Brain microvascular endothelial cell (primary cell): Measurements from ENCODE around the gene PHLDA1.
A peak's percentile ranks its signal among the peaks of the same experiment; 100 is the strongest.

Source experiments
- DNase-seq: peaks from one replicate; pipeline ENCODE4 v3.0.0-alpha.2; 2020
- H3K27ac ChIP-seq: fragments of 250-450 bp; sonication (Bioruptor Pico); 2 replicates; pipeline ENCODE4 v1.5.1; 2020; ENCODE audit warnings: mild to moderate bottlenecking, moderate library complexity
- H3K27me3 ChIP-seq: fragments of 250-450 bp; sonication (Bioruptor Pico); replicated peaks from 2 replicates; pipeline ENCODE4 v1.5.1; 2020; ENCODE audit warnings: mild to moderate bottlenecking
- H3K36me3 ChIP-seq: fragments of 250-450 bp; sonication (Bioruptor Pico); replicated peaks from 2 replicates; pipeline ENCODE4 v1.5.1; 2020; ENCODE audit warnings: mild to moderate bottlenecking
- H3K4me3 ChIP-seq: 2 replicates; pipeline ENCODE4 v1.5.1; 2011; ENCODE audit warnings: low read depth, mild to moderate bottlenecking, control low read depth, low read length, moderate library complexity
- CTCF ChIP-seq: IDR thresholded peaks from 2 replicates; pipeline ENCODE4 v1.5.1; 2011; ENCODE audit warnings: low read depth, mild to moderate bottlenecking, moderate library complexity, low read length, control low read depth, inconsistent platforms; ENCODE audit errors: missing control alignments
- in situ Hi-C: cut with HindIII; loops from 2 replicates; pipeline ENCODE4 v1.10.0; 2017; ENCODE audit warnings: low sequenced_read_pairs, low pct_ligation_motif_present

The PHLDA1 gene

GRCh38 chr12:76031414-76032042 lies at the start of gene PHLDA1:
PHLDA1 (minus strand) TSS chr12:76031776.
- Histone ChIP-seq H3K4me3 (peak within 1 kb of the TSS; percentile 99), H3K36me3 (peaks cover 36% of the 10 kb centered on the region), H3K27me3 (no peaks in the 10 kb centered on the region), H3K27ac (peak within 1 kb of the TSS; percentile 98)
- peak; percentile 65 for TF ChIP-seq CTCF
- DNase-seq: peak; percentile 95
- in situ Hi-C loops: loop anchor here (25.0 kb wide), 1 partner anchor 494 kb away; no protein-coding TSS in a partner anchor

- Histone ChIP-seq H3K27me3 (no peaks in the 10 kb centered on the region), H3K27ac (no peak overlapping the region), H3K36me3 (peaks cover 4% of the 10 kb centered on the region), H3K4me3 (no peak overlapping the region)
- no peak for DNase-seq
- TF ChIP-seq CTCF: peak; percentile 64
- in situ Hi-C loops: loop anchor here (25.0 kb wide), 1 partner anchor 256 kb away; the partner anchor contains the start of gene BBS10
Observed at GRCh38 chr12:76080729-76081415, 49.3 kb upstream of the PHLDA1 start.

GRCh38 chr12:76080017-76080728 lies 48.6 kb upstream of the PHLDA1 start:
- no peak for TF ChIP-seq CTCF
- in situ Hi-C loops: loop anchor here (25.0 kb wide), 1 partner anchor 257 kb away; the partner anchor contains the start of gene BBS10
- no peak for DNase-seq
- H3K36me3 ChIP-seq: peaks cover 4% of the 10 kb centered on the region
- no peak overlapping the region for H3K27ac ChIP-seq
- H3K27me3 ChIP-seq: no peaks in the 10 kb centered on the region
- H3K4me3 ChIP-seq: no peak overlapping the region

- in situ Hi-C loops: loop anchor here (25.0 kb wide), 1 partner anchor 259 kb away; the partner anchor contains the start of gene BBS10
- Histone ChIP-seq H3K36me3 (peaks cover 4% of the 10 kb centered on the region), H3K27ac (no peak overlapping the region), H3K4me3 (no peak overlapping the region), H3K27me3 (no peaks in the 10 kb centered on the region)
- no peak for TF ChIP-seq CTCF
- DNase-seq: no peak
Observed at GRCh38 chr12:76078748-76079147, 47.2 kb upstream of the PHLDA1 start.

- Histone ChIP-seq H3K27ac (no peak overlapping the region), H3K36me3 (peaks cover 12% of the 10 kb centered on the region), H3K27me3 (no peaks in the 10 kb centered on the region), H3K4me3 (no peak overlapping the region)
- in situ Hi-C loops: loop anchor here (25.0 kb wide), 1 partner anchor 262 kb away; the partner anchor contains the start of gene BBS10
- no peak for DNase-seq
- no peak for TF ChIP-seq CTCF
Observed at GRCh38 chr12:76075448-76075847, 43.9 kb upstream of the PHLDA1 start.
